ENCODE data around the gene RABL6. TPM values are rescaled to one million over a fixed set of nuclear protein-coding genes. Genes with fewer than 3 reads are reported as not detected.
A peak's percentile ranks its signal among the peaks of the same experiment; 100 is the strongest.

RABL6 gene
- total RNA-seq, 6 experiments from 2014 or later, result 77.8 to 87.7 (median 84.0) TPM

DNA sequence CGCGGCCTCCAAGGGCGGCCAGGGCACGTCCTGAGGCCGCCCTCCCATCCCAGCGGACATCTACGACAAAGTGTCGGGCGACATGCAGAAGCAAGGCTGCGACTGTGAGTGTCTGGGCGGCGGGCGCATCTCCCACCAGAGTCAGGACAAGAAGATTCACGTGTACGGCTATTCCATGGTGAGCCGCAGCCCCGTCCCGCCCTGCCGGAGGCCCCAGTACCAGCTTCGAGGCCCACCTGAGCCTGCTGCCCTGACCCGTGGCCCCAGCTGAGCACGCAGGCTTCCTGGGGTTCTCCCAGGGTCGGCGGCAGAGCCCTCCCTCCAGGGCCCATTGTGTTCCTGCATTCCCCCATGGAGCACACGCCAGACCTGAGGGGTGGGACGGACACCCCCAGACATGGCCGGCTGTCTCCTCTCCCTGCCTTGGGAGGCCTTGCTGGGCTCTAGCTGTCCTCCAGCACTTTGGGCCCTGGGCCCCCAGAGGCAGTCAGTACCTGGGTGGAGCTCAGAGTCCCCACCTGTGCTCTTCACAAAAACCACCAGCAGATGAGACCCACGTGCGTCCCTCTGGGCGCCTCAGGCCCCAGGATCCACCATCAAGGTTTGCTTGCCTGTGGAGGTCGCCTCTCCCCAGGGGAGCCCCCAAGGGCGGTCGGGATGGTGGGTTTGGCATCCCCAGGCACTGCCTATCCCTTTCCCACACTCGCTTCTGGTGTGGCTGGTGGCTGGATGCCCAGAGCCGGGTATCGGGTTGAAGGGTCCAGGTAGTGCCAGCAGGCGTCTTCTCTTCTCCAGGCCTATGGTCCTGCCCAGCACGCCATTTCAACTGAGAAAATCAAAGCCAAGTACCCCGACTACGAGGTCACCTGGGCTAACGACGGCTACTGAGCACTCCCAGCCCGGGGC lies 42.5 kb downstream of the RABL6 start:
- Mint-ChIP-seq H3K4me3 (peak overlapping the region; percentile 96), H3K9me3 (no peaks in the 10 kb centered on the region; the same call in 1 of the 2 replicates), H3K27ac (peak overlapping the region; percentile 88), H3K36me3 (ENCODE audit: low read depth) (no peaks in the 10 kb centered on the region), H3K27me3 (ENCODE audit: insufficient read depth) (peaks cover 29% of the 10 kb centered on the region), H3K4me1 (ENCODE audit: low read depth) (peaks cover 9% of the 10 kb centered on the region; the same call in 1 of the 2 replicates)
- TF ChIP-seq CTCF (IDR thresholded peaks at IDR 0.05), result no peak
- no peak for DNase-seq

GRCh38 chr9:136850866-136851775 lies 43.4 kb downstream of the RABL6 start:
- H3K4me3 Mint-ChIP-seq, result peak overlapping the region; percentile 28; the same call in 1 of the 2 replicates
- H3K4me1 Mint-ChIP-seq (ENCODE audit: low read depth), result peaks cover 9% of the 10 kb centered on the region; the same call in 1 of the 2 replicates
- no peaks in the 10 kb centered on the region for H3K36me3 Mint-ChIP-seq (ENCODE audit: low read depth)
- no peak overlapping the region for H3K27ac Mint-ChIP-seq
- H3K27me3 Mint-ChIP-seq (ENCODE audit: insufficient read depth), result peaks cover 29% of the 10 kb centered on the region
- no peak for DNase-seq
- TF ChIP-seq CTCF (IDR thresholded peaks at IDR 0.05), result no peak
- H3K9me3 Mint-ChIP-seq, result no peaks in the 10 kb centered on the region; the same call in 1 of the 2 replicates

DNA sequence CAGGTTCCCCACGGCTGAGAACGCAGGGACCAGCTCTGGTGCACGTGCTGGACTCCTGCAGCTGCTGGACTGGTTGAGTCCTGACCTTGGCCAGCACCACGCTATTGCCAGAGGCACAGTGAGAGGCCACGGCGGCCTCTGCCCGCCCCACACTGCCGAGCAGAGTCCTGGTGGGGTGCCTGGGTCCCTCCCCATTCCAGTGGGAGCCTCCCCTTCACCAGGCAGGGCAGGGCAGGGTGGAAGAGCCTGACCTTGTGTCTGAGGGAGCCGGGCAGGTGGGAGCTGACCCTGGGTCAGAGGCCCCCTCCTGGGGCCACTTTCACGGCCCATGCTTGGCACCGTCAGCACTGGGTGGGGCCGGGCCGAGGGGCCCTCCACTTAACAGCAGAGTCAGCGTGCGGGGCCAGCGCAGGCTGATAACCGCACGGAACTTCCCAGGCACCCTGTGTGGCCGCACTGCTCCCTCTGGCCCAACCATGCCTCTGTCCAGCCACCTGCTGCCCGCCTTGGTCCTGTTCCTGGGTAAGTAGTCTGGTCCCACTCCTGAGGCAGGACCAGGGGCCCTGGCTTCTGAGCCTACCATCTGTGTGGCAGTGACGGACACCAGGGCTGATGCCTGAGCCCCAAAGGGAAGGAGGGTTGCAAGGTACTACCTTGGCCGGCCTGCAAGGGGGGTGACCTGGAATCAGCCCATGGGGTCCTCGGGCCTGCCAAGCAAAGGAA lies 44.4 kb downstream of the RABL6 start, which contains the start of gene MAMDC4:
MAMDC4 (plus strand) TSS at position 406 of the 723 bp plus-strand sequence; CDS start at position 477, 71 bp downstream.
- Mint-ChIP-seq H3K27ac (no peak within 1 kb of the TSS), H3K4me1 (ENCODE audit: low read depth) (peaks cover 9% of the 10 kb centered on the region; the same call in 1 of the 2 replicates), H3K36me3 (ENCODE audit: low read depth) (no peaks in the 10 kb centered on the region), H3K9me3 (no peaks in the 10 kb centered on the region; the same call in 1 of the 2 replicates), H3K4me3 (no peak within 1 kb of the TSS), H3K27me3 (ENCODE audit: insufficient read depth) (peaks cover 25% of the 10 kb centered on the region)
- no peak for DNase-seq
- TF ChIP-seq CTCF (IDR thresholded peaks at IDR 0.05), result no peak

DNA sequence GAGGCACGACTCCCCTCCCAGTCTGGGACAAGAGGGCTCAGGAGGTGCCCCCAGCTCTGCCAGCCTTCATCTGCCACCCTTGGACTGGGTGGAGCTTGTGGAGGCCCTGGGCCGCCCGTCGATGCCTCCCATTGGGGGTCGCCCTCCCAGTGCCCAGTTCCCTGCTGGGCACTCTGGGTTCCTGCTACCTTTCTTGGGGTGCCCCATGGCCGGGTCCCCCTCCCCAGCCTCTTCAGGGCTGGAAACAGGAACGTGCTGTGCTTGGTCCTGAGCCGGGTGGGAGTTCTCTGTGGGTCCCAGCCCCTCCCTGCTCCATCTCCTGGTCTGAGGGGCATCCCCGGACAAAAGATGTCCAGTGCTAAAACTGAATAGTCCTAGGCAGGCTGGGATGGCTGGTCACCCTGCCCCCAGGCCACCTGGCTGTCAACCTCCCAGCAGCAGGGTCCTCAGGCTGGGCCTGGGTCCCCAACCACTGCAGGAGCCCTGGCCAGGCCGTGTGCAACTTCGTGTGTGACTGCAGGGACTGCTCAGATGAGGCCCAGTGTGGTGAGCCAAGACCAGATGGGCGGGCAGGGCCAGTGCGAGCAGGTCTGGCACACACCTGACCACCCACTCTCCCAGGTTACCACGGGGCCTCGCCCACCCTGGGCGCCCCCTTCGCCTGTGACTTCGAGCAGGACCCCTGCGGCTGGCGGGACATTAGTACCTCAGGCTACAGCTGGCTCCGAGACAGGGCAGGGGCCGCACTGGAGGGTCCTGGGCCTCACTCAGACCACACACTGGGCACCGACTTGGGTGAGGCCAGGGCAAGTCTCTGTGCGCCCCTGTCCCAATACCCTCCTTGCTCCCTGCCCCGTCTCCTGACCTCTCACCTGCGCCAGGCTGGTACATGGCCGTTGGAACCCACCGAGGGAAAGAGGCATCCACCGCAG lies 45.2 kb downstream of the RABL6 start:
- Mint-ChIP-seq H3K4me3 (no peak overlapping the region), H3K27me3 (ENCODE audit: insufficient read depth) (peaks cover 20% of the 10 kb centered on the region), H3K9me3 (no peaks in the 10 kb centered on the region; the same call in 1 of the 2 replicates), H3K36me3 (ENCODE audit: low read depth) (no peaks in the 10 kb centered on the region), H3K4me1 (ENCODE audit: low read depth) (peaks cover 9% of the 10 kb centered on the region; the same call in 1 of the 2 replicates), H3K27ac (no peak overlapping the region)
- TF ChIP-seq CTCF (IDR thresholded peaks at IDR 0.05), result no peak
- DNase-seq, result no peak
